ENCODE data around the gene C19orf67.

C19orf67 gene

DNA sequence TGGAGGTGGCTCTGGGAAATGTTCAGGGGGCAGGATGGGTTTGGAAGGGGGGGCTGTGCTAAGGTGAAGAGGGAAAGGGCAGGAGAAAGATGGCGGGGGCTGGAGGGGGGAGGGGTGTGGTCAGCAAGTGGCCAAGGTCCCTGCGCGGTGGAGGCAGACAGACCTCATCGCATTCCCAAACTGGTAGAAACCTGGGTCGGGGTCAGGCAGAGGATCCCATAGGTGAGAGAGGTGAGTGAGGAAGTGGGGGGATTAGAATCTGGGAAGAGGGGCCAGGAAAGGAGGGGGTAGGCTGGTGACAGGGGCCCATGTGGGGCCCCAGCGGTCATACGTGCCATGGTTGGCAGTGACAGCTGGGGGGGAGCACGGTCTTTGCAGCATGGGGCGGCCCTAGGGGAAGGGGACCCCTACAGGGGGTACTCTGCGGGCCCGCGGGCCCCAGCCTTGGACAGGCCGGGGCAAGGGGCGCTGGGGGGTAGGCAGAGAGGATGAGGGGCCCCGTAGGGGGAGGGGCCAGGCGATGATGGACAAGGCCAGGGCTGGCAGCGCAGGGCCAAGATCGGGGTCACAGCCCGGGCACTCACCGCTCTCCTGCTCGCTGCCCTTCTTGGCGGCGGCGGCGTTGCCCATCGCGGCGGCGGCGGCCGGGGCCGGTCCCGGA lies 31.5 kb upstream of the C19orf67 start:
- 0 out of 2 replicates have a peak, but pooled peaks have one; percentile 10 for TF ChIP-seq SIN3A (IDR thresholded peaks at IDR 0.05; ENCODE audit: borderline replicate concordance, insufficient read depth, low read length)
- TF ChIP-seq POLR2AphosphoS5 (IDR thresholded peaks at IDR 0.05; ENCODE audit: low read depth, low read length): no peak

DNA sequence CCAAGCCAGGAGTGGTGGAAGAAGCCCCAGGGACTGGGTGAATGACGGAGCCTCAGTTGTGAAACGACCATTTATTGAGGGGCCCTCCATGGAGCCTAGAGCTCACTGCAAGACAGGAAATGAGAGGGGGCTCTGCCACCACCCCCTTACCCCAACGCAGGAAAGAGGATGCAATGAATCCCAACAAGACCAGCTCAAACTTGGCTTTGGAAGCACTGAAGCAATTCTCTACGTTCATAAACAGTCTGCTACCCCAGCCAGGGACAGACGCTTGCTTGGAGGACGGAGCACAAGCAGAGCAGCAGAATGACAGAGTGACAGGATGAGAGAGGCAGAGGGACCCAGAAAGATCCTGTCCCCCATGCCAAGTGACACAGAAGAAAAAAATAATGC lies 30.9 kb upstream of the C19orf67 start:
- TF ChIP-seq SIN3A (IDR thresholded peaks at IDR 0.05; ENCODE audit: borderline replicate concordance, insufficient read depth, low read length) (no peak), FOXP2 (optimal IDR thresholded peaks at IDR 0.05; ENCODE audit: borderline replicate concordance, extremely low read depth, extremely low read length, insufficient read depth) (no peak), TAF1 (IDR thresholded peaks at IDR 0.05; ENCODE audit: borderline replicate concordance, insufficient read depth, low read length) (no peak), POLR2AphosphoS5 (IDR thresholded peaks at IDR 0.05; ENCODE audit: low read depth, low read length) (no peak)
- TF ChIP-seq, protein P1, sequence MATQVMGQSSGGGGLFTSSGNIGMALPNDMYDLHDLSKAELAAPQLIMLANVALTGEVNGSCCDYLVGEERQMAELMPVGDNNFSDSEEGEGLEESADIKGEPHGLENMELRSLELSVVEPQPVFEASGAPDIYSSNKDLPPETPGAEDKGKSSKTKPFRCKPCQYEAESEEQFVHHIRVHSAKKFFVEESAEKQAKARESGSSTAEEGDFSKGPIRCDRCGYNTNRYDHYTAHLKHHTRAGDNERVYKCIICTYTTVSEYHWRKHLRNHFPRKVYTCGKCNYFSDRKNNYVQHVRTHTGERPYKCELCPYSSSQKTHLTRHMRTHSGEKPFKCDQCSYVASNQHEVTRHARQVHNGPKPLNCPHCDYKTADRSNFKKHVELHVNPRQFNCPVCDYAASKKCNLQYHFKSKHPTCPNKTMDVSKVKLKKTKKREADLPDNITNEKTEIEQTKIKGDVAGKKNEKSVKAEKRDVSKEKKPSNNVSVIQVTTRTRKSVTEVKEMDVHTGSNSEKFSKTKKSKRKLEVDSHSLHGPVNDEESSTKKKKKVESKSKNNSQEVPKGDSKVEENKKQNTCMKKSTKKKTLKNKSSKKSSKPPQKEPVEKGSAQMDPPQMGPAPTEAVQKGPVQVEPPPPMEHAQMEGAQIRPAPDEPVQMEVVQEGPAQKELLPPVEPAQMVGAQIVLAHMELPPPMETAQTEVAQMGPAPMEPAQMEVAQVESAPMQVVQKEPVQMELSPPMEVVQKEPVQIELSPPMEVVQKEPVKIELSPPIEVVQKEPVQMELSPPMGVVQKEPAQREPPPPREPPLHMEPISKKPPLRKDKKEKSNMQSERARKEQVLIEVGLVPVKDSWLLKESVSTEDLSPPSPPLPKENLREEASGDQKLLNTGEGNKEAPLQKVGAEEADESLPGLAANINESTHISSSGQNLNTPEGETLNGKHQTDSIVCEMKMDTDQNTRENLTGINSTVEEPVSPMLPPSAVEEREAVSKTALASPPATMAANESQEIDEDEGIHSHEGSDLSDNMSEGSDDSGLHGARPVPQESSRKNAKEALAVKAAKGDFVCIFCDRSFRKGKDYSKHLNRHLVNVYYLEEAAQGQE (IDR thresholded peaks at IDR 0.05; ENCODE audit: insufficient read depth in 1 of 2, low read depth in 2 of 2, low read length in 2 of 2): no peak

DNA sequence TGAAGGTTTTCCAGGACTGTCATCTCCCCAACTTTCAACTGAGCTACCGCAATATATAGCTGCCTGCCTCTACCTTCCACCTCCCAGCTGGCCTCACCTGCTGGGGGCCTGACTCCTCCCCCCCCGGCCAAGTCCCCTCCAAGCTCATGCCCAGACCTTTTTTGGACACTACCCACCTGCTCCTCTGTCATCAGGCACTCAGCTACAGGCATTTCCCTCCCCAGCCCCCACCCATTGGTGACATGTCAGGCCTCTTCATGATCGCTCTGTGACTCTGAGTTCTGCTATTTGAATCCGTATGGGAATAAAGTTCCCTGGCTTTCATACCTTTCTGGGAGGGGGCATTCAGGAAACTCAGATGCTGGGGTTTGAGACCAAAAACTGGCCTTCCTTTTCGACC lies 30.2 kb upstream of the C19orf67 start:
- TF ChIP-seq TAF1 (IDR thresholded peaks at IDR 0.05; ENCODE audit: borderline replicate concordance, insufficient read depth, low read length): no peak
- TF ChIP-seq, protein P1 (IDR thresholded peaks at IDR 0.05; ENCODE audit: insufficient read depth in 1 of 2, low read depth in 2 of 2, low read length in 2 of 2): no peak
- no peak for TF ChIP-seq SIN3A (IDR thresholded peaks at IDR 0.05; ENCODE audit: borderline replicate concordance, insufficient read depth, low read length)
- no peak for TF ChIP-seq POLR2AphosphoS5 (IDR thresholded peaks at IDR 0.05; ENCODE audit: low read depth, low read length)
- TF ChIP-seq FOXP2 (optimal IDR thresholded peaks at IDR 0.05; ENCODE audit: borderline replicate concordance, extremely low read depth, extremely low read length, insufficient read depth): no peak

DNA sequence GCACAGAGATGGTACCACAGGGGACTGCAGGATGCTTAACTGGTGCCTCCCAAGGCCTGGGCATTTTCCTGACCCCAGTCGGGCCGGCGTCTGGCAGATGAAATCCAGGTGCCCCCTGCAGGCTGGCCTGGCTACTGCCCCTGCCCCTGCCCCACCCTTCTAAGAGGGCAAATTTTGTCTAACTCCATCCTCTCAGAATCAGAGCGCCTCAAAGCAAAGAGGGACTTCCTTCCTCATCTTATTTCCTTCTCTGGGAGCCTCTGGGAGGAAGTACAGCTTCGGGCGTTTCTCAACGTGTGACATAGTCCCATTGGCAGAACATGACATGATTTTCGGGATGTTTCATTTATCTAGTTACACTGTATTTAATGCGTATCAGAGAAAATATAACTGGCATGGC lies 29.3 kb upstream of the C19orf67 start:
- no peak for TF ChIP-seq TAF1 (IDR thresholded peaks at IDR 0.05; ENCODE audit: borderline replicate concordance, insufficient read depth, low read length)
- TF ChIP-seq FOXP2 (optimal IDR thresholded peaks at IDR 0.05; ENCODE audit: borderline replicate concordance, extremely low read depth, extremely low read length, insufficient read depth): no peak
- TF ChIP-seq SIN3A (IDR thresholded peaks at IDR 0.05; ENCODE audit: borderline replicate concordance, insufficient read depth, low read length): no peak
- no peak for TF ChIP-seq POLR2AphosphoS5 (IDR thresholded peaks at IDR 0.05; ENCODE audit: low read depth, low read length)
- TF ChIP-seq, protein P1 (IDR thresholded peaks at IDR 0.05; ENCODE audit: insufficient read depth in 1 of 2, low read depth in 2 of 2, low read length in 2 of 2): no peak

DNA sequence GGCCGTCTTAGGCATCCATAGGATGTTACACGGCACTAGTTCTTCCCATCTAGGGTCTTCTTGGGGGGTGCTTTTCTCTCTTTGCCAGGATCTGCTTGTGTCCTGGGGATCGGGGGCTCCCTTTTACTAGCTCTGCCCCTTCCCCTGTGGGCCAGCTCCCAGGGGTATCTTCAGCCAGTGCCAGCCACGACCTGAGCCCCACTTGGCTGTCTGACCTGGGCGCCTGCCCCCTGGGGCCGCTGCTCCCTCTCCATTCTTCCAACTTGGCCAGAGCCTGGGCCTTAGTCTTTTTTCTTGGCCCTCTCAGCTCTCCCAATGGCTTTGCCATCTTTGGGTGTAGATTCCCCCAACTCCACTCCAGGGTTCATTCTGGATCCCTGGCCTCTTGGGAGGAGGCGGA lies 28.9 kb upstream of the C19orf67 start:
- TF ChIP-seq POLR2AphosphoS5 (IDR thresholded peaks at IDR 0.05; ENCODE audit: low read depth, low read length) (no peak), SIN3A (IDR thresholded peaks at IDR 0.05; ENCODE audit: borderline replicate concordance, insufficient read depth, low read length) (no peak), TAF1 (IDR thresholded peaks at IDR 0.05; ENCODE audit: borderline replicate concordance, insufficient read depth, low read length) (no peak), FOXP2 (optimal IDR thresholded peaks at IDR 0.05; ENCODE audit: borderline replicate concordance, extremely low read depth, extremely low read length, insufficient read depth) (no peak)
- TF ChIP-seq, protein P1 (IDR thresholded peaks at IDR 0.05; ENCODE audit: insufficient read depth in 1 of 2, low read depth in 2 of 2, low read length in 2 of 2): no peak
